ENCODE data around the gene ANP32E. TPM values are rescaled to one million over a fixed set of nuclear protein-coding genes. Genes with fewer than 3 reads are reported as not detected.

The ANP32E gene
- total RNA-seq (2021): 63.3 and 63.5 TPM in 2 replicates
- percentile 92 among the genes with signal in this experiment for Bru-seq, nascent RNA
- percentile 91 among the genes with signal in this experiment for BruChase-seq, experiment 1, labeled RNA remaining after a 2-hour chase
- percentile 97 among the genes with signal in this experiment for BruChase-seq, experiment 2, labeled RNA remaining after a 6-hour chase
- long read RNA-seq, transcript ANP32E-208 (7 exons, 3,451 nt): major isoform, 63 of 85 reads
- long read RNA-seq, partial matches to known transcripts: 2 of 85 reads
- long read RNA-seq, other reads (novel, unspliced or antisense): 15 of 85 reads

DNA sequence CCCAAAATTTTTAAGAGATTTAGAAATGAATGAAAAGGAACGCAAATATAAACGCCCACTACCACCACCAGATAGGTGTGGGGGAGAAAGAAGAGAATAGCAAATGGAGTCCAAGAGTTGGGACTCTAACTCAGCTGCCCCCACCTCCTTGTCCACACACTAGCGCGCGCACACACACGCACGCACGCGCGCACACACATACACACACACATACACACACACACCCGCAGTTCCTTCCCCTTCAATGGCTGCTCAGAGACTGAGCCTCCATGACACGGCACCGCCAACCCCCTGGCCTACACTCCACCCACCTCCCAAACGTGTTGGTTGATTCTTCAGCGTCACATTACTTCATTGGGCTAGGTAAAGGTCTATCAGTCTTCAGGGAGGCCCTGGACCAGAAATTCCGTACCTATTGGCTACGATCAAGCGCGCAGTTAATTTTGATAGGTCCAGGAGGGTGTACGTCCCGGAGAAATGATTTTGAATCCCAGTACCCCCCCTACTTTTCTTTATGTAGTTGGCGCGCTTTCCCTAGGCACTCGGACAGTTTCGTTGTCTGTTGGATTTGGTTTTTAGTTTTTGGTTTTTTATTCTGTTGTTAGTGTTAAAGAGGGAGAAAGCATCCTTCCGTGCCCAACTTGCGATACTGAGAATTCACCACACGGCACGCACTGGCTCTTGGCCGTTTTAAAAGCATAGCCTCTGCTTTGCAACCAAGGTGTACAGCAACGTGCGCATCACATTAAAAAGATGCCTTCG lies at the start of gene ANP32E:
TSS of gene ANP32E (minus strand) at position 261 of the 762 bp plus-strand sequence. CDS start 326 bp downstream, outside the sequence.
- Histone ChIP-seq H3K4me2 (peak within 1 kb of the TSS; percentile 87), H3K9me3 (ENCODE audit: insufficient read depth, low read depth) (no peaks in the 10 kb centered on the region), H3K27me3 (ENCODE audit: insufficient read depth, low read depth) (no peaks in the 10 kb centered on the region), H3K36me3 (ENCODE audit: low read depth) (no peaks in the 10 kb centered on the region), H3K4me3 (peak within 1 kb of the TSS; percentile 92), H4K20me1 (ENCODE audit: insufficient read depth) (no peaks in the 10 kb centered on the region; the same call in 1 of the 2 replicates), H3K9me2 (ENCODE audit: insufficient read depth) (no peaks in the 10 kb centered on the region), H2AFZ (peak within 1 kb of the TSS; percentile 87), H3F3A (ENCODE audit: insufficient read depth, low read depth) (peaks cover 30% of the 10 kb centered on the region), H3K4me1 (replicated peaks; ENCODE audit: insufficient read depth) (peaks cover 25% of the 10 kb centered on the region), H3K27ac (peak within 1 kb of the TSS; percentile 82), H3K79me2 (ENCODE audit: low read depth) (peaks cover 46% of the 10 kb centered on the region)
- CTCF ChIA-PET: no interaction called here
- POLR2A ChIA-PET (ENCODE audit: unreplicated experiment): interaction anchor here (0.6 to 0.7 kb wide), 2 partner anchors 173 to 367 kb away, joined by 5 read pairs; no protein-coding TSS in a partner anchor
- DNase-seq: peak; percentile 93 to 99
- BruUV-seq (replicated peaks): no TSS peak
- TF ChIP-seq, protein P1, sequence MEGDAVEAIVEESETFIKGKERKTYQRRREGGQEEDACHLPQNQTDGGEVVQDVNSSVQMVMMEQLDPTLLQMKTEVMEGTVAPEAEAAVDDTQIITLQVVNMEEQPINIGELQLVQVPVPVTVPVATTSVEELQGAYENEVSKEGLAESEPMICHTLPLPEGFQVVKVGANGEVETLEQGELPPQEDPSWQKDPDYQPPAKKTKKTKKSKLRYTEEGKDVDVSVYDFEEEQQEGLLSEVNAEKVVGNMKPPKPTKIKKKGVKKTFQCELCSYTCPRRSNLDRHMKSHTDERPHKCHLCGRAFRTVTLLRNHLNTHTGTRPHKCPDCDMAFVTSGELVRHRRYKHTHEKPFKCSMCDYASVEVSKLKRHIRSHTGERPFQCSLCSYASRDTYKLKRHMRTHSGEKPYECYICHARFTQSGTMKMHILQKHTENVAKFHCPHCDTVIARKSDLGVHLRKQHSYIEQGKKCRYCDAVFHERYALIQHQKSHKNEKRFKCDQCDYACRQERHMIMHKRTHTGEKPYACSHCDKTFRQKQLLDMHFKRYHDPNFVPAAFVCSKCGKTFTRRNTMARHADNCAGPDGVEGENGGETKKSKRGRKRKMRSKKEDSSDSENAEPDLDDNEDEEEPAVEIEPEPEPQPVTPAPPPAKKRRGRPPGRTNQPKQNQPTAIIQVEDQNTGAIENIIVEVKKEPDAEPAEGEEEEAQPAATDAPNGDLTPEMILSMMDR (conservative IDR thresholded peaks at IDR 0.05): no peak
- no peak for TF ChIP-seq EZH2 (IDR thresholded peaks at IDR 0.05; ENCODE audit: low read depth)
- intact Hi-C loops (cut with micrococcal nuclease; ENCODE audit: unreplicated experiment): no loop called here

DNA sequence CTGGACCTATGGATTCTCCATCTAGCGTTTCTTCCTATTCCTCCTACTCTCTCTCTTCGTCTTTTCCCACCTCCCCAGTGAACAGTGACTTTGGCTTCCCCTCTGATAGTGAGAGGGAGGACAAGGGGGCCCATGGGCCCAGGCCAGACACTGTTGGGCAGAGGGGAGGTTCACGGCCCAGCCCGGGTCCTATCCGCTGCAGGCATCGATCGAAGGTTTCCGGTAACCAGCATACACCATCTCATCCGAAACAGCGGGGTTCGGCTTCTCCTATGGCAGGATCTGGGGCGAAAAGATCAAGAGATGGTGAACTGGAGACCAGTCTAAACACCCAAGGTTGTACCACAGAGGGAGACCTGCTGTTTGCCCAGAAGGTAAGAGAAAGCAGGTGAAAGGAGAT lies 47.3 kb upstream of the ANP32E start:
- H3K4me3 ChIP-seq: no peak overlapping the region
- intact Hi-C loops (cut with micrococcal nuclease; ENCODE audit: unreplicated experiment): loop anchor here (10.0 kb wide), 1 partner anchor 342 kb away; the partner anchor contains the start of gene ENSA
- no peak for TF ChIP-seq EZH2 (IDR thresholded peaks at IDR 0.05; ENCODE audit: low read depth)
- TF ChIP-seq, protein P1 (conservative IDR thresholded peaks at IDR 0.05): no peak
- ChIA-PET POLR2A (ENCODE audit: unreplicated experiment) (no interaction called here), CTCF (no interaction called here)
- no peaks in the 10 kb centered on the region for H3K36me3 ChIP-seq (ENCODE audit: low read depth)
- no peaks in the 10 kb centered on the region for H3K79me2 ChIP-seq (ENCODE audit: low read depth)
- no peak overlapping the region for H3K27ac ChIP-seq
- peak overlapping the region; percentile 78; the same call in 1 of the 2 replicates for H3K4me2 ChIP-seq
- peaks cover 14% of the 10 kb centered on the region; the same call in 1 of the 2 replicates for H3K4me1 ChIP-seq (replicated peaks; ENCODE audit: insufficient read depth)
- 0 out of 2 replicates have a peak, but pooled peaks cover 3% of the 10 kb centered on the region for H4K20me1 ChIP-seq (ENCODE audit: insufficient read depth)
- no peak for DNase-seq
- TSS peak; percentile 48 for BruUV-seq (replicated peaks)
- peaks cover 6% of the 10 kb centered on the region for H3F3A ChIP-seq (ENCODE audit: insufficient read depth, low read depth)
- H3K9me3 ChIP-seq (ENCODE audit: insufficient read depth, low read depth): no peaks in the 10 kb centered on the region
- H2AFZ ChIP-seq: peak overlapping the region; percentile 87; the same call in 1 of the 2 replicates
- no peaks in the 10 kb centered on the region for H3K27me3 ChIP-seq (ENCODE audit: insufficient read depth, low read depth)
- H3K9me2 ChIP-seq (ENCODE audit: insufficient read depth): no peaks in the 10 kb centered on the region

DNA sequence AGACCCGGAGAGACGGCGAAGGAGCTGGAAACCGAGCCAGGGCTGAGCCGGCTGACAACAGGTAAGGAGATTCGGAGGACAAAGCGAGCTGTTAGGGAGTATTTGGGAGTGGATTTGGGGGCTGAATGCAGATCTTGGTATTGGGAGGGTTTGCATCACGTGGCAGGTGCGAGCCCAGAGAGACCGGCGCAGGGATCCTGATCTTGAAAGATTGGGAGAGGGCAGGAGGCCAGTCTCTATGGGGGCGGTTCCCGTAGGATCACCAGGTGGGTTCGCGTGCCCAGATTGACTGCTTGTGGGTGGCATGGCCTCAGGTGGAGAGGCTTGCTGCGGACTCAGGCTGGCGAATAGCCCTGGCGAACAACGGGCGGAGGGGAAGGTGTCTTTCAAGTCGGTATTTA lies 46.6 kb upstream of the ANP32E start:
- BruUV-seq (replicated peaks): no TSS peak
- no peak for DNase-seq
- CTCF ChIA-PET: interaction anchor here (0.6 kb wide), 4 partner anchors 31 to 678 kb away, joined by 3 to 4 read pairs (median 3); no protein-coding TSS in a partner anchor
- intact Hi-C loops (cut with micrococcal nuclease; ENCODE audit: unreplicated experiment): loop anchor here (10.0 kb wide), 1 partner anchor 342 kb away; the partner anchor contains the start of gene ENSA
- peak overlapping the region; percentile 87 for H2AFZ ChIP-seq
- H3F3A ChIP-seq (ENCODE audit: insufficient read depth, low read depth): peaks cover 6% of the 10 kb centered on the region
- peak overlapping the region; percentile 52 for H3K4me3 ChIP-seq
- peaks cover 14% of the 10 kb centered on the region; the same call in 1 of the 2 replicates for H3K4me1 ChIP-seq (replicated peaks; ENCODE audit: insufficient read depth)
- no peak overlapping the region for H3K27ac ChIP-seq
- H3K4me2 ChIP-seq: peak overlapping the region; percentile 78
- H3K9me3 ChIP-seq (ENCODE audit: insufficient read depth, low read depth): no peaks in the 10 kb centered on the region
- no peaks in the 10 kb centered on the region for H3K79me2 ChIP-seq (ENCODE audit: low read depth)
- POLR2A ChIA-PET (ENCODE audit: unreplicated experiment): interaction anchor here (0.6 to 0.7 kb wide), 2 partner anchors 59 to 395 kb away, joined by 4 to 6 read pairs; a partner anchor contains a TSS
- TF ChIP-seq, protein P1 (conservative IDR thresholded peaks at IDR 0.05): no peak
- TF ChIP-seq EZH2 (IDR thresholded peaks at IDR 0.05; ENCODE audit: low read depth): no peak
- H3K27me3 ChIP-seq (ENCODE audit: insufficient read depth, low read depth): no peaks in the 10 kb centered on the region
- no peaks in the 10 kb centered on the region for H3K9me2 ChIP-seq (ENCODE audit: insufficient read depth)
- 0 out of 2 replicates have a peak, but pooled peaks cover 3% of the 10 kb centered on the region for H4K20me1 ChIP-seq (ENCODE audit: insufficient read depth)
- no peaks in the 10 kb centered on the region for H3K36me3 ChIP-seq (ENCODE audit: low read depth)

All from PC-9 (cell line).